GM21515 (cell line): ENCODE results near the gene CERK.

ENCODE experiments used
- ATAC-seq: cut with Tn5 transposase; IDR thresholded peaks from one replicate; pipeline ENCODE4 v1.9.1; 2021; ENCODE audit not compliant: unreplicated experiment

Gene CERK

GRCh38 chr22:46679706-46680269, 58.3 kb downstream of the CERK start:
- no peak for ATAC-seq

GRCh38 chr22:46678785-46679700, 59.0 kb downstream of the CERK start:
- no peak for ATAC-seq

- ATAC-seq, result no peak
Observed at GRCh38 chr22:46678003-46678657, 59.9 kb downstream of the CERK start.

GRCh38 chr22:46677323-46678002, 60.6 kb downstream of the CERK start:
- no peak for ATAC-seq

GRCh38 chr22:46676881-46677280, 61.2 kb downstream of the CERK start:
- no peak for ATAC-seq

- no peak for ATAC-seq
Observed at GRCh38 chr22:46676479-46676878, 61.6 kb downstream of the CERK start.

- no peak for ATAC-seq
Observed at GRCh38 chr22:46675938-46676337, 62.1 kb downstream of the CERK start.

GRCh38 chr22:46675479-46675878, 62.6 kb downstream of the CERK start:
- ATAC-seq, result no peak

- no peak for ATAC-seq
Observed at GRCh38 chr22:46674906-46675305, 63.1 kb downstream of the CERK start.

- no peak for ATAC-seq
Observed at GRCh38 chr22:46674367-46674781, 63.7 kb downstream of the CERK start.

GRCh38 chr22:46673662-46674236, 64.3 kb downstream of the CERK start:
- ATAC-seq, result no peak

GRCh38 chr22:46673205-46673604, 64.8 kb downstream of the CERK start:
- ATAC-seq, result no peak

GRCh38 chr22:46672731-46673130, 65.3 kb downstream of the CERK start:
- no peak for ATAC-seq

- ATAC-seq, result no peak
Observed at GRCh38 chr22:46671824-46672432, 66.1 kb downstream of the CERK start.

- ATAC-seq, result no peak
Observed at GRCh38 chr22:46669201-46669600, 68.9 kb downstream of the CERK start.

- ATAC-seq, result no peak
Observed at GRCh38 chr22:46668116-46668515, 69.9 kb downstream of the CERK start.

GRCh38 chr22:46667245-46667623, 70.8 kb downstream of the CERK start:
- no peak for ATAC-seq

- ATAC-seq, result no peak
Observed at GRCh38 chr22:46666577-46667244, 71.3 kb downstream of the CERK start.

GRCh38 chr22:46665751-46666280, 72.2 kb downstream of the CERK start:
- ATAC-seq, result no peak

- ATAC-seq, result no peak
Observed at GRCh38 chr22:46665151-46665695, 72.8 kb downstream of the CERK start.
